GM23248 (cell line): ENCODE results near the gene ANP32B. TPM values are rescaled to one million over a fixed set of nuclear protein-coding genes. Genes with fewer than 3 reads are reported as not detected.

Experiments used
- DNase-seq: peaks from one replicate; pipeline ENCODE4 v3.0.0-alpha.2; 2015
- H2AFZ ChIP-seq: fragments of 200-600 bp; sonication (generic); 2 replicates; pipeline ENCODE4 v1.6.1; 2016; ENCODE audit warnings: antibody characterized with exemption
- H3F3A ChIP-seq: fragments of 200-600 bp; sonication (generic); 2 replicates; pipeline ENCODE4 v1.6.1; 2016; ENCODE audit warnings: mild to moderate bottlenecking, antibody characterized with exemption, mixed run types; ENCODE audit not compliant: insufficient read depth
- H3K27ac ChIP-seq: fragments of 200-600 bp; sonication (generic); 2 replicates; pipeline ENCODE4 v1.5.1; 2016; ENCODE audit warnings: mild to moderate bottlenecking
- H3K27me3 ChIP-seq: fragments of 200-600 bp; sonication (generic); replicated peaks from 2 replicates; pipeline ENCODE4 v1.6.1; 2016; ENCODE audit warnings: mild to moderate bottlenecking; ENCODE audit not compliant: insufficient read depth
- H3K36me3 ChIP-seq: fragments of 200-600 bp; sonication (generic); 2 replicates; pipeline ENCODE4 v1.6.1; 2016; ENCODE audit warnings: low read depth, mild to moderate bottlenecking
- H3K4me1 ChIP-seq: fragments of 200-600 bp; sonication (generic); 2 replicates; pipeline ENCODE4 v1.6.1; 2016; ENCODE audit warnings: mild to moderate bottlenecking; ENCODE audit not compliant: insufficient read depth
- H3K4me2 ChIP-seq: fragments of 200-600 bp; sonication (generic); one replicate; pipeline ENCODE4 v1.6.1; 2016; ENCODE audit warnings: mild to moderate bottlenecking; ENCODE audit not compliant: unreplicated experiment
- H3K4me3 ChIP-seq: fragments of 200-600 bp; sonication (generic); 2 replicates; pipeline ENCODE4 v1.5.1; 2016; ENCODE audit warnings: mild to moderate bottlenecking
- H3K79me2 ChIP-seq: fragments of 200-600 bp; sonication (generic); 2 replicates; pipeline ENCODE4 v1.6.1; 2016; ENCODE audit warnings: mild to moderate bottlenecking; ENCODE audit not compliant: insufficient read depth
- H3K9ac ChIP-seq: fragments of 200-600 bp; sonication (generic); 2 replicates; pipeline ENCODE4 v1.6.1; 2016; ENCODE audit warnings: mild to moderate bottlenecking
- H3K9me2 ChIP-seq: fragments of 200-600 bp; sonication (generic); 2 replicates; pipeline ENCODE4 v1.6.1; 2016; ENCODE audit warnings: mixed run types, mild to moderate bottlenecking, moderate library complexity; ENCODE audit not compliant: insufficient read depth
- H3K9me3 ChIP-seq: fragments of 200-600 bp; sonication (generic); one replicate; pipeline ENCODE4 v1.6.1; 2017; ENCODE audit warnings: low read depth
- H4K20me1 ChIP-seq: fragments of 200-600 bp; sonication (generic); 2 replicates; pipeline ENCODE4 v1.6.0; 2016; ENCODE audit not compliant: insufficient read depth
- EZH2 ChIP-seq: fragments of 200-600 bp; sonication (generic); IDR thresholded peaks from 2 replicates; pipeline ENCODE4 v1.6.1; 2018; ENCODE audit warnings: antibody characterized with exemption, mild to moderate bottlenecking; ENCODE audit not compliant: insufficient read depth, poor library complexity, severe bottlenecking
- EZH2phosphoT487 ChIP-seq: fragments of 200-600 bp; sonication (generic); IDR thresholded peaks from 2 replicates; pipeline ENCODE4 v1.6.1; 2018; ENCODE audit warnings: antibody characterized with exemption, moderate library complexity, mild to moderate bottlenecking, low read depth; ENCODE audit not compliant: insufficient read depth
- WGBS, 2 experiments: methylation state at CpG; one replicate each; pipeline ENCODE4 v1.1.6; 2015 to 2017; ENCODE audit warnings: low lambda C conversion rate in 2 of 2, low coverage in 1 of 2; ENCODE audit errors: missing lambda C conversion rate in 2 of 2; 5-methylcytosine and 5-hydroxymethylcytosine counted together
- in situ Hi-C: fragments of 300-500 bp; cut with MboI; formaldehyde crosslinking; loops from 2 replicates; pipeline ENCODE4 v1.15.0; 2020
- polyA plus RNA-seq: library from polyadenylated mRNA; unstranded; fragments of >200 nt; fragmentation: Nextera tagmentation; extraction: Ambion mirVana; gene quantifications from 2 replicates; pipeline ENCODE4 v1.2.1, GENCODE V29; 2016
- total RNA-seq: library from RNA; depleted of rRNA; stranded (reverse); fragments of >200 nt; shearing (Covaris generic); gene quantifications from 2 replicates; pipeline ENCODE4 v1.2.3, GENCODE V29; 2014

Gene ANP32B
- total and polyA plus RNA-seq, 2 experiments from 2014 or later, result 11.2 to 138 TPM

DNA sequence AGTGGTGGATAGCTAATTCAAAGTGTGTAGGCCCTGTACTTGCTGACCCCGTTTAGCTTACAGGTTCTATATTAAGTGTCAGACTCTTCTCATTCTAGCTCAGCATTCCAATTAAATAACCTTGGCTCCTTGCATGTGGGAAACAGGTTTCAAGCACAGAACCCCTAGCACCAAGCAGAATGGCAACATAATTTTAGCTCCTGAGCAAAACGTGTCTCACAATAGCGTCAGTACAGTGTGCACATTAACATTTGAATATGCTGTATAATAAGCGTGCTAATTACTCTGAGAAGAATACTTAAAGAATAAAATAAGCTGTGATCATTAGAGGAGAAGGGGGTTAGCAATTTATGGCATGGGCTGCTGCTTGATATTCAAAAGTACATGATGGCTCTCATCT is 21.0 kb upstream of the ANP32B start:
- no peak for TF ChIP-seq EZH2
- TF ChIP-seq EZH2phosphoT487, result no peak
- Histone ChIP-seq H3K4me1 (peaks cover 10% of the 10 kb centered on the region), H2AFZ (no peak overlapping the region), H3K36me3 (no peaks in the 10 kb centered on the region), H3K9me3 (no peaks in the 10 kb centered on the region), H3K4me3 (no peak overlapping the region), H3K27ac (no peak overlapping the region), H3K9ac (no peak overlapping the region), H3K4me2 (no peak overlapping the region), H3F3A (peaks cover 16% of the 10 kb centered on the region), H4K20me1 (no peaks in the 10 kb centered on the region), H3K27me3 (peaks cover 5% of the 10 kb centered on the region; the same call in 1 of the 2 replicates), H3K79me2 (no peaks in the 10 kb centered on the region), H3K9me2 (no peaks in the 10 kb centered on the region)
- in situ Hi-C loops, result no loop called here
- 72 to 74% methylated on average over 4 of the region's 4 CpGs for WGBS, 2 experiments
- no peak for DNase-seq

- Histone ChIP-seq H3K27me3 (peaks cover 5% of the 10 kb centered on the region; the same call in 1 of the 2 replicates), H2AFZ (no peak overlapping the region), H3K9me3 (no peaks in the 10 kb centered on the region), H4K20me1 (no peaks in the 10 kb centered on the region), H3K36me3 (no peaks in the 10 kb centered on the region), H3K9me2 (no peaks in the 10 kb centered on the region), H3K27ac (no peak overlapping the region), H3F3A (peaks cover 16% of the 10 kb centered on the region), H3K4me1 (peaks cover 10% of the 10 kb centered on the region), H3K9ac (no peak overlapping the region), H3K79me2 (no peaks in the 10 kb centered on the region), H3K4me2 (no peak overlapping the region), H3K4me3 (no peak overlapping the region)
- TF ChIP-seq EZH2 (no peak), EZH2phosphoT487 (no peak)
- DNase-seq, result no peak
- in situ Hi-C loops, result no loop called here
- 73 to 79% methylated on average over 5 of the region's 5 CpGs for WGBS, 2 experiments
Measured at GRCh38 chr9:97962575-97962974, 20.6 kb upstream of the ANP32B start.

DNA sequence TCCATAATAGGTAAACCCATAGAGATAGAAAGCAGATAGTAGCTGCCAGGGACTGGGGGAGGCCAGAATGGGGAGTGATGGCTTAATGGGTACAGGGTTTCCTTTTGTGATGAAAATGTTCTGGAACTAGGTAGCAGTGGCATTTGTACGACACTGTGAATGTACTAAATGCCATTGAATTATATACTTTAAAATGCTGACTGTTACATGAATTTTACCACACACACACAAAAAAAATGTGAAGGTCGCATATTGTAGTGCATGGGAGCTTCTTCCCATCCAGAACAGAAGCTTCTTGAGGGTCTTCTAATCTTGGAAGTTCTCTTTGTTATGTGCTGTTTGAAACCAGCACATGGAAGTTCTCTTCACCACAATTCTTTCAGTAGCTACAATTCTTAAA is 19.9 kb upstream of the ANP32B start:
- H3K36me3 ChIP-seq, result no peaks in the 10 kb centered on the region
- H3K27ac ChIP-seq, result no peak overlapping the region
- no peaks in the 10 kb centered on the region for H3K79me2 ChIP-seq
- H2AFZ ChIP-seq, result no peak overlapping the region
- H3K4me2 ChIP-seq, result no peak overlapping the region
- in situ Hi-C loops, result no loop called here
- TF ChIP-seq EZH2 (no peak), EZH2phosphoT487 (no peak)
- peaks cover 10% of the 10 kb centered on the region for H3K4me1 ChIP-seq
- no peaks in the 10 kb centered on the region for H4K20me1 ChIP-seq
- no peaks in the 10 kb centered on the region for H3K9me3 ChIP-seq
- no peak for DNase-seq
- no peak overlapping the region for H3K4me3 ChIP-seq
- H3K9me2 ChIP-seq, result no peaks in the 10 kb centered on the region
- H3K27me3 ChIP-seq, result peaks cover 5% of the 10 kb centered on the region; the same call in 1 of the 2 replicates
- peaks cover 15% of the 10 kb centered on the region for H3F3A ChIP-seq
- WGBS, 2 experiments, result 41% methylated on average over 2 of the region's 2 CpGs
- no peak overlapping the region for H3K9ac ChIP-seq

- Histone ChIP-seq H2AFZ (no peak overlapping the region), H3K4me1 (no peaks in the 10 kb centered on the region), H3K36me3 (no peaks in the 10 kb centered on the region), H3K9me2 (no peaks in the 10 kb centered on the region), H3K79me2 (no peaks in the 10 kb centered on the region), H3K9ac (no peak overlapping the region), H3K27ac (no peak overlapping the region), H3K4me2 (no peak overlapping the region), H4K20me1 (no peaks in the 10 kb centered on the region), H3F3A (peaks cover under 1% of the 10 kb centered on the region; the same call in 1 of the 2 replicates), H3K9me3 (no peaks in the 10 kb centered on the region), H3K27me3 (peaks cover 5% of the 10 kb centered on the region; the same call in 1 of the 2 replicates), H3K4me3 (no peak overlapping the region)
- TF ChIP-seq EZH2phosphoT487, result no peak
- no peak for TF ChIP-seq EZH2
- in situ Hi-C loops, result no loop called here
- no peak for DNase-seq
Measured at GRCh38 chr9:97964901-97965300, 18.2 kb upstream of the ANP32B start.

- Histone ChIP-seq H2AFZ (no peak overlapping the region), H3K9ac (no peak overlapping the region), H3F3A (no peaks in the 10 kb centered on the region), H3K9me2 (no peaks in the 10 kb centered on the region), H3K4me3 (no peak overlapping the region), H3K4me2 (no peak overlapping the region), H3K79me2 (no peaks in the 10 kb centered on the region), H3K27me3 (peaks cover 5% of the 10 kb centered on the region; the same call in 1 of the 2 replicates), H3K4me1 (no peaks in the 10 kb centered on the region), H3K36me3 (no peaks in the 10 kb centered on the region), H3K9me3 (no peaks in the 10 kb centered on the region), H4K20me1 (no peaks in the 10 kb centered on the region), H3K27ac (no peak overlapping the region)
- in situ Hi-C loops, result no loop called here
- no peak for TF ChIP-seq EZH2phosphoT487
- TF ChIP-seq EZH2, result no peak
- 0 to 10% methylated on average over 1 of the region's 1 CpG for WGBS, 2 experiments
- DNase-seq, result no peak
Measured at GRCh38 chr9:97966493-97966892, 16.6 kb upstream of the ANP32B start.
